Measurements from ENCODE around the gene SEZ6.
A peak's percentile ranks its signal among the peaks of the same experiment; 100 is the strongest.
"Not testable (repeated sequence)": the region's sequence is repeated elsewhere in the genome, so short reads cannot be mapped to it uniquely, and the experiment has no call there.

The SEZ6 gene

GRCh38 chr17:28938552-28938951, 67.3 kb downstream of the SEZ6 start:
- Histone ChIP-seq H3K27me3 (no peaks in the 10 kb centered on the region), H3K4me3 (no peak overlapping the region), H3K4me2 (peak overlapping the region; percentile 63 to 87 (median 80)), H4K20me1 (peaks cover 74 to 100% (median 97%) of the 10 kb centered on the region in 11 experiments), H3K9me3 (replicated peaks in 1 of 11) (no peaks in the 10 kb centered on the region), H3K27ac (peak overlapping the region in 9 of 11 experiments; percentile 1 to 69 (median 19); a peak in 8 of 22 replicates), H3K4me1 (peaks cover 75 to 90% (median 81%) of the 10 kb centered on the region in 10 experiments), H3K36me3 (peaks cover 33 to 89% (median 64%) of the 10 kb centered on the region in 11 experiments), H3K9ac (no peak overlapping the region)
- TF ChIP-seq Cebpa-rat (IDR thresholded peaks at IDR 0.05): no peak

- Histone ChIP-seq H3K9ac (peak overlapping the region; percentile 2 to 62 (median 27); a peak in 15 of 22 replicates), H3K36me3 (peaks cover 32 to 89% (median 64%) of the 10 kb centered on the region in 11 experiments), H3K27me3 (no peaks in the 10 kb centered on the region), H3K9me3 (replicated peaks in 1 of 11) (no peaks in the 10 kb centered on the region), H3K4me3 (peak overlapping the region in 1 of 10 experiments; percentile 17; a peak in 1 of 20 replicates), H3K27ac (peak overlapping the region in 10 of 11 experiments; percentile 40 to 69 (median 56); a peak in 21 of 22 replicates), H4K20me1 (peaks cover 71 to 100% (median 96%) of the 10 kb centered on the region in 11 experiments), H3K4me2 (peak overlapping the region; percentile 63 to 87 (median 80)), H3K4me1 (peaks cover 70 to 86% (median 72%) of the 10 kb centered on the region in 10 experiments)
- peak in 5 of 11 experiments; percentile 26 to 68 (median 31); a peak in 3 of 22 replicates for TF ChIP-seq Cebpa-rat (IDR thresholded peaks at IDR 0.05)
Observed at GRCh38 chr17:28937044-28937729, 68.6 kb downstream of the SEZ6 start.

DNA sequence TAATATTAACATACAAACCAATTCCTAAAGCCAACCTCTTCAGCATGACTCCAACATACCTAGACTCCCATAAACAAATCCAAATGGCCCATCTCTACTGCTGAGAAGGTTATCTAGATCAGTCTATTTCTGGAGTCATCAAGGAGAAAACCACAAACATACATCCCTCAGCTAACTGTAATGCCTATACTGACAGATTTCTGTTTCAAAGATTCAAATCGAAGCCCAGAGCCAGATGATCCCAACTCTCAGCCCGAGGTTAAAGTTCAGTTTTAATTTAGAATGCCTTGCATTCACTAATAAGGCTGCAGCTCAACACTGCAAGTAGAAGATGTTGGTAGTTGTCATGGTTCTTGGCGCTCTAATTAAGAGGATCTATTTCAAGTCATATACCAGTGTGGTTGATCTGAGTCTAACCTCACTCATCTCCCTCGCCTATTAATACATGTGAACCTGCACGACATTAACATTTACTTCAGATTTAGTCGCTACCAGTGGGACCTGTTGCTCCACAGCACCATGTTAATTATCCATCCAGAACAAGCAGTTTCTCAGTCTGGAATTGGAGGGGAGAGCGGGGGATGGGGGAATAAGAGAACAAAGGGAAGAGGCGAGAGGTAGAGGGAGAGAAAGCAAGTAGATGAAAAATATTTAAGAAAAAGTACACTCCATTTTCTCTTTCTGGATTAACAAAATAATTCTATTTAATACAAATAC, 69.9 kb downstream of the SEZ6 start:
- TF ChIP-seq Cebpa-rat (IDR thresholded peaks at IDR 0.05): no peak
- H3K4me2 ChIP-seq: peak overlapping the region; percentile 63 to 87 (median 80)
- H3K9me3 ChIP-seq (replicated peaks in 1 of 11): no peaks in the 10 kb centered on the region
- peaks cover 60 to 83% (median 68%) of the 10 kb centered on the region in 10 experiments for H3K4me1 ChIP-seq
- no peaks in the 10 kb centered on the region for H3K27me3 ChIP-seq
- peak overlapping the region in 6 of 11 experiments; percentile 0 to 62 (median 36); a peak in 5 of 22 replicates for H3K9ac ChIP-seq
- H3K4me3 ChIP-seq: no peak overlapping the region
- peaks cover 59 to 100% (median 94%) of the 10 kb centered on the region in 11 experiments for H4K20me1 ChIP-seq
- H3K27ac ChIP-seq: peak overlapping the region in 9 of 11 experiments; percentile 40 to 69 (median 57); a peak in 16 of 22 replicates
- peaks cover 39 to 89% (median 62%) of the 10 kb centered on the region in 11 experiments for H3K36me3 ChIP-seq

GRCh38 chr17:28934508-28934907, 71.3 kb downstream of the SEZ6 start:
- H3K27ac ChIP-seq; H3K9me3 ChIP-seq (replicated peaks in 1 of 11); H3K4me3 ChIP-seq; H3K9ac ChIP-seq; H3K27me3 ChIP-seq: not testable (repeated sequence)
- H3K4me2 ChIP-seq: peak overlapping the region in 1 of 11 experiments; percentile 12; a peak in 2 of 22 replicates
- peaks cover 51 to 100% (median 94%) of the 10 kb centered on the region in 11 experiments for H4K20me1 ChIP-seq
- peaks cover 42 to 86% (median 70%) of the 10 kb centered on the region in 11 experiments for H3K36me3 ChIP-seq
- H3K4me1 ChIP-seq: peaks cover 50 to 83% (median 67%) of the 10 kb centered on the region in 10 experiments

DNA sequence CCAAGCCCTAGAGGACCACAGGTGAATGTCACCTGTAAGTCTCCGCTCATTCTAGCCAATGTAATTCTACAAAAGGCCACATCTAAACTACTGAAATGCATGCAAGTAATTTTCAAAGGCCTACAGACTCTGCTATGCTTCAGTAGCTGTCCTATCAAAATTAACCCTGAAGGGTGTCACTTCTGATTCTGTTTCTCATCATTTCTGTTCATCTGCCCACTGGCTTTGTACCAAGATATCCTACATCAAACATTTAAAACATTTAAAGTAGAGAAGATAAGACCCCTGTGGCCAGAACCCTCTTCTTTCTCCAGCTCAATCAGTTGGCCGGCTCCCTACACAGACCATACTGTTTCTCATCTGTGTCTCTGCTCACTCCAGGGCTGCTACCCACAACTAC, 76.0 kb downstream of the SEZ6 start:
- Histone ChIP-seq H4K20me1 (peaks cover 14 to 100% (median 56%) of the 10 kb centered on the region in 11 experiments; a peak in 21 of 22 replicates), H3K36me3 (peaks cover 49 to 91% (median 81%) of the 10 kb centered on the region in 11 experiments), H3K9ac (peak overlapping the region in 4 of 11 experiments; percentile 3 to 37 (median 13); a peak in 2 of 22 replicates), H3K4me2 (peak overlapping the region in 8 of 11 experiments; percentile 19 to 56 (median 42); a peak in 15 of 22 replicates), H3K4me3 (no peak overlapping the region), H3K9me3 (replicated peaks in 1 of 11) (peaks cover 0 to 27% (median 14%) of the 10 kb centered on the region in 11 experiments; a peak in 19 of 22 replicates), H3K27ac (peak overlapping the region in 8 of 11 experiments; percentile 0 to 92 (median 34); a peak in 13 of 22 replicates), H3K27me3 (no peaks in the 10 kb centered on the region), H3K4me1 (peaks cover 41 to 82% (median 61%) of the 10 kb centered on the region in 10 experiments)
- TF ChIP-seq Cebpa-rat (IDR thresholded peaks at IDR 0.05): no peak

DNA sequence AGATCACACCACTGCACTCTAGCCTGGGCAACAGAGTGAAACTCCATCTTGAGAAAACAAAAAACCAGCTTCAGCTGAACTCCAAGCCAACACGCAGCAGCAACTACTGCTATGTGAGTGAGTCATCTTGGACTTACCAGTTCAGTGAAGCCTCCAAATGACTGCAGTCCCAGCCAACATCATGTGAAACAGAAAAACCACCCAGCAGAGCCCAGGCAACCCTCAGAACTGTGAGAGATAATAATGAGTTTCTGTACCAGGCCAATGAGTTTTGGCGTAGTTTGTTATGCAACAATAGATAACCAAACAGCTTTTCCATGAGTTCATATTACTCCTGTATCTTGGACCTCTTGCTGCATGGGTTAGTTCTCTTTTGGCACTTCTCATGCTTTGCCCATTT, 77.8 kb downstream of the SEZ6 start:
- no peak overlapping the region for H3K4me3 ChIP-seq
- H3K27ac ChIP-seq: peak overlapping the region in 10 of 11 experiments; percentile 76 to 92 (median 86); a peak in 18 of 22 replicates
- H3K9ac ChIP-seq: no peak overlapping the region
- H3K36me3 ChIP-seq: peaks cover 62 to 92% (median 83%) of the 10 kb centered on the region in 11 experiments
- H3K9me3 ChIP-seq (replicated peaks in 1 of 11): peaks cover 0 to 27% (median 14%) of the 10 kb centered on the region in 11 experiments; a peak in 19 of 22 replicates
- peak overlapping the region in 10 of 11 experiments; percentile 74 to 97 (median 86); a peak in 18 of 22 replicates for H3K4me2 ChIP-seq
- peaks cover 13 to 96% (median 38%) of the 10 kb centered on the region in 11 experiments; a peak in 20 of 22 replicates for H4K20me1 ChIP-seq
- H3K27me3 ChIP-seq: no peaks in the 10 kb centered on the region
- no peak for TF ChIP-seq Cebpa-rat (IDR thresholded peaks at IDR 0.05)
- H3K4me1 ChIP-seq: peaks cover 48 to 93% (median 70%) of the 10 kb centered on the region in 10 experiments

- H3K9me3 ChIP-seq (replicated peaks in 1 of 11): peaks cover 0 to 27% (median 14%) of the 10 kb centered on the region in 11 experiments; a peak in 19 of 22 replicates
- TF ChIP-seq Cebpa-rat (IDR thresholded peaks at IDR 0.05): no peak
- H3K27ac ChIP-seq: peak overlapping the region; percentile 56 to 92 (median 86)
- no peaks in the 10 kb centered on the region for H3K27me3 ChIP-seq
- peaks cover 67 to 92% (median 84%) of the 10 kb centered on the region in 11 experiments for H3K36me3 ChIP-seq
- peak overlapping the region; percentile 66 to 97 (median 86) for H3K4me2 ChIP-seq
- peak overlapping the region; percentile 37 to 78 (median 72) for H3K9ac ChIP-seq
- peak overlapping the region in 6 of 10 experiments; percentile 26 to 45 (median 34); a peak in 5 of 20 replicates for H3K4me3 ChIP-seq
- peaks cover 48 to 84% (median 70%) of the 10 kb centered on the region in 10 experiments for H3K4me1 ChIP-seq
- peaks cover 7 to 96% (median 26%) of the 10 kb centered on the region in 11 experiments; a peak in 19 of 22 replicates for H4K20me1 ChIP-seq
Observed at GRCh38 chr17:28926786-28927185, 79.0 kb downstream of the SEZ6 start.

DNA sequence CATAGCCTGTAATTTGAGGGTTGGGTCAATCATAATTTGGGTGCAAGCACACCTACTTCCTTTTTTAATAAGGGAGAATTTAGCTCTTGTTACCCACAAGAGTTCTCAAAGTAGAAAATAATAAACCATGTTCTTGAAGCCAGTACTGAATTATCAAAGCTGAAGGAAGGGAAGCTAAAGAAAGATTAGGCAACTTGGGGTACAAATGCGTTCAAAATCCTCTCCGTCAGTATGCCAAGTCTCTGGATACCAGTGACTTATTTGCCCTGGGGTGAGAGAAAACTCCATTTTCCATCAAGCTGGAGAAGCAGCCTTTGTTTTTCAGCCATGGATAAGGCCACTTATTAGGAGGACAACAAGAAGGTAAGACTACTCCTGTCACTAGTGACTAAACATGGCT, 79.5 kb downstream of the SEZ6 start:
- H3K27ac ChIP-seq: peak overlapping the region; percentile 56 to 92 (median 86)
- TF ChIP-seq Cebpa-rat (IDR thresholded peaks at IDR 0.05): peak in 1 of 11 experiments; percentile 9; a peak in 3 of 22 replicates
- peak overlapping the region; percentile 37 to 78 (median 72) for H3K9ac ChIP-seq
- H3K9me3 ChIP-seq (replicated peaks in 1 of 11): peaks cover 0 to 27% (median 14%) of the 10 kb centered on the region in 11 experiments; a peak in 19 of 22 replicates
- H3K4me2 ChIP-seq: peak overlapping the region; percentile 66 to 97 (median 86)
- peak overlapping the region in 7 of 10 experiments; percentile 16 to 60 (median 38); a peak in 8 of 20 replicates for H3K4me3 ChIP-seq
- H4K20me1 ChIP-seq: peaks cover 5 to 95% (median 22%) of the 10 kb centered on the region in 11 experiments; a peak in 19 of 22 replicates
- no peaks in the 10 kb centered on the region for H3K27me3 ChIP-seq
- peaks cover 67 to 92% (median 86%) of the 10 kb centered on the region in 11 experiments for H3K36me3 ChIP-seq
- H3K4me1 ChIP-seq: peaks cover 48 to 80% (median 67%) of the 10 kb centered on the region in 10 experiments

Data from BLaER1 treated with 17β-estradiol and CSF1 and Interleukin-3, amounts not matched to agents 10 nM and 100 nM (cell line).